ENCODE results near the gene NAP1L5.
A peak's percentile ranks its signal among the peaks of the same experiment; 100 is the strongest.

The NAP1L5 gene, protein sequence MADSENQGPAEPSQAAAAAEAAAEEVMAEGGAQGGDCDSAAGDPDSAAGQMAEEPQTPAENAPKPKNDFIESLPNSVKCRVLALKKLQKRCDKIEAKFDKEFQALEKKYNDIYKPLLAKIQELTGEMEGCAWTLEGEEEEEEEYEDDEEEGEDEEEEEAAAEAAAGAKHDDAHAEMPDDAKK

GRCh38 chr4:88697588-88698329 lies at the start of gene NAP1L5:
NAP1L5 (minus strand) TSS chr4:88697829; CDS start chr4:88697754, 75 bp downstream.
- H3K36me3 ChIP-seq (ENCODE audit: insufficient read depth, low read length): no peaks in the 10 kb centered on the region
- no peak for DNase-seq (ENCODE audit: low read depth, low spot score)
- H3K9me3 ChIP-seq (ENCODE audit: low read depth, low read length): no peaks in the 10 kb centered on the region
- H3K4me3 ChIP-seq: peak within 1 kb of the TSS; percentile 81
- TF ChIP-seq EZH2 (IDR thresholded peaks at IDR 0.05) (no peak), FOXP2 (optimal IDR thresholded peaks at IDR 0.05; ENCODE audit: control extremely low read depth, extremely low read length, insufficient read depth) (no peak), POLR2AphosphoS5 (IDR thresholded peaks at IDR 0.05; ENCODE audit: borderline replicate concordance, low read depth, low read length) (no peak)
- peak within 1 kb of the TSS; percentile 49 for H3K9ac ChIP-seq (ENCODE audit: insufficient read length)
- no peak within 1 kb of the TSS for H3K27ac ChIP-seq

DNA sequence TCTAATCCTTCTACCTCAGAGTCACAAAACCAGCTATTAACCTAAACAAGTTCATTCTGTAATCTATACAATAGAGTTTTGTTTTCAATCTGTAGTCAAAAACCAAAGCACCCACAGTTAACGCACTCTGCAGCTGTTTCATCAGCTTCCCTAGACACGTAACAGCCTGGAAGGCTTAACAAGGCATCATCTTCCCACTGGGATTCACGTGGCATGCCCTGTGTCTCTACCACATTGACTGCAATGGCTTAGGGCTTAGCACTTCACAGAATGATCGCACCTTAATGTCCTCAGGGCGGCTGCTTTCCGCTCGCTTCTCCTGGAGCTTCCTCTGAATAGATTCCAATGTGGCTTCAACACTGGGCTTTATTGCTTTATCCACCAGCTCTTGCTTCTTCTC lies 49.7 kb upstream of the NAP1L5 start:
- Histone ChIP-seq H3K9me3 (ENCODE audit: low read depth, low read length) (no peaks in the 10 kb centered on the region), H3K36me3 (ENCODE audit: insufficient read depth, low read length) (peaks cover 39% of the 10 kb centered on the region), H3K27ac (no peak overlapping the region), H3K4me3 (no peak overlapping the region), H3K9ac (ENCODE audit: insufficient read length) (no peak overlapping the region)
- DNase-seq (ENCODE audit: low read depth, low spot score): no peak
- TF ChIP-seq FOXP2 (optimal IDR thresholded peaks at IDR 0.05; ENCODE audit: control extremely low read depth, extremely low read length, insufficient read depth): no peak
- TF ChIP-seq POLR2AphosphoS5 (IDR thresholded peaks at IDR 0.05; ENCODE audit: borderline replicate concordance, low read depth, low read length): no peak
- no peak for TF ChIP-seq EZH2 (IDR thresholded peaks at IDR 0.05)

DNA sequence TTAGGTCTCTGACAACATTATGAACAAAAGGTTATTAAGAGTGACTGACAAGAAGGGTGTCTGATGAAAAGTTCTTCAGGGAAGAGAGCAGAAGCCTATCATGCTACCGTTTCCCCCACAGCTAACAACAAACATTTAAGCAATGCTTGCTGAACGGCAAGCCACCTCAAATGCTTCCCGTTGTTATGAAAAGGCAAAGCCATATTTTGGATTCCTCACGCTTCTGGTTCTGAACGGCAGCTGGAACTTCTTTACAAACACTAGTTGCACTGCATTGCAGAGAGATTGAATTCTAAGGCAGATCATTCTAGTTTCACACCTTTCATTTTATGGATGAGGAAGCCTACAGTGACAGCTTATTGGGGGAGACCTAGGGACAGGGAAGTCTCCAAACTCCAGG lies 48.6 kb upstream of the NAP1L5 start:
- no peak overlapping the region for H3K4me3 ChIP-seq
- H3K36me3 ChIP-seq (ENCODE audit: insufficient read depth, low read length): peaks cover 39% of the 10 kb centered on the region
- no peak for DNase-seq (ENCODE audit: low read depth, low spot score)
- no peak for TF ChIP-seq EZH2 (IDR thresholded peaks at IDR 0.05)
- H3K9me3 ChIP-seq (ENCODE audit: low read depth, low read length): no peaks in the 10 kb centered on the region
- no peak overlapping the region for H3K27ac ChIP-seq
- H3K9ac ChIP-seq (ENCODE audit: insufficient read length): no peak overlapping the region

DNA sequence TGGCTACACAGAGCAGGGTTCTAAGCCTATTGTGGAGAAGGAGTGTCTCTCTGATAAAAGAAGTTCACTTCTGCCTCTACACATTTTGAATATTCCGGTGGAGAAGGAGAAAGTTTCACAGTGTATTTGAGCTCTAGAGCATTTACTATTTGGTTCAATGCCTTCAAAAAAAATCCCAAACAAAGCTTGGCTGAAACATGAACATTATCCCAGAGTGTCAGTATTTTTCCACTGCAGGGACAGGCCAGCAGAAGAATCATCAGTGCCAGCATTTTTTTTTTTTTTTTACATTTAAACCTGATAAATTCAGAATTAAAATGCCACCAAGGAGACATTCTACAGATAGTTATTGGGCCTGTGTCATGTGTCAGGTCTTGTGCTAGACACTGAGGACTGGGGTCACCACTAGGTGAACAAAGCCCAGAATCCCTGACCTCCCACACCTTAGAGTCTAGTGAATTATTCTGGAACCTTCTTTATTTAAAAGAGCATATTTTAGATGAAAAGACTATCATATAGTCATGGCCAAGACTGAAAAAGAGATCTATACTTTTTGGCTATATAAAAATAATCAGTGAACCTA lies 48.0 kb upstream of the NAP1L5 start:
- Histone ChIP-seq H3K4me3 (no peak overlapping the region), H3K9me3 (ENCODE audit: low read depth, low read length) (no peaks in the 10 kb centered on the region), H3K27ac (no peak overlapping the region), H3K36me3 (ENCODE audit: insufficient read depth, low read length) (peaks cover 39% of the 10 kb centered on the region), H3K9ac (ENCODE audit: insufficient read length) (no peak overlapping the region)
- TF ChIP-seq FOXP2 (optimal IDR thresholded peaks at IDR 0.05; ENCODE audit: control extremely low read depth, extremely low read length, insufficient read depth) (no peak), EZH2 (IDR thresholded peaks at IDR 0.05) (no peak), POLR2AphosphoS5 (IDR thresholded peaks at IDR 0.05; ENCODE audit: borderline replicate concordance, low read depth, low read length) (no peak)
- no peak for DNase-seq (ENCODE audit: low read depth, low spot score)

DNA sequence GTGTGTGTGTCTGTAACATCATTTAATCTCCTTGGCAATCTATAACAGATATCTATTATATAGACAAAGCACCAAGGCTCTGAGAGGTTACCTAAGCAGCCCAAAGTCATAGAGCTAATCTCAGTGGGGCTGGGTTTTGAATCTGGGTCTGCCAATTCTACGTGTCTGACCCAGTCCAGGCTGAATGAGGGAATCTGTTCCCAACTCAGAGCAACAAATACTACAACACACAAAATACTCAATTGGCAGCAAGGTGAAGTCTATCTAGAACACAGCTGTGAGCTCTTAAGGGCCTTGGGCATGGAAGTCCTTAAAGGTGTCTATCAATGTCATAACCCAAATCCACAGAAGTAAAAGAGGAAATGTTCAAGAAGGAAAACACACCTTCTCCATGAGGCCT lies 47.5 kb upstream of the NAP1L5 start:
- Histone ChIP-seq H3K4me3 (no peak overlapping the region), H3K9me3 (ENCODE audit: low read depth, low read length) (no peaks in the 10 kb centered on the region), H3K36me3 (ENCODE audit: insufficient read depth, low read length) (peaks cover 37% of the 10 kb centered on the region), H3K27ac (no peak overlapping the region), H3K9ac (ENCODE audit: insufficient read length) (no peak overlapping the region)
- no peak for TF ChIP-seq FOXP2 (optimal IDR thresholded peaks at IDR 0.05; ENCODE audit: control extremely low read depth, extremely low read length, insufficient read depth)
- TF ChIP-seq EZH2 (IDR thresholded peaks at IDR 0.05): no peak
- TF ChIP-seq POLR2AphosphoS5 (IDR thresholded peaks at IDR 0.05; ENCODE audit: borderline replicate concordance, low read depth, low read length): no peak
- no peak for DNase-seq (ENCODE audit: low read depth, low spot score)

DNA sequence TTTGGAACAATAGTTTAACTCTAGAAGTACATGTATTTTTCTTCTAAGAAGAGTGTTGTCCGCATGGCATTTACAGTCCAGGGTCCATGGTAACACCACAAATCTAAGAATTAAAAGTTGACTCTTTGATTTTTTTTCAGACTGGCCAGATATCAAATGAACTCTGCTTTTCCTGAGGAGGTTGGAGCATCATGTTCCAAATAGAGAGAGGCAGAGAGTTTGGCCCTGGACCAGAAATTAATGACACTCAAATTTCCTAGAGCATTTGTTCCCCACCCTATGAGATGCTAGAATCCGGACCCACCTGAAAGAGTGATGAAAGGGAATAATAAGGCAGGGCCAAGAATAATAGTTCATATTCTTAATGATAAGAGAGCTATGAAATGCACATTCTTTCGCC lies 47.0 kb upstream of the NAP1L5 start:
- Histone ChIP-seq H3K9ac (ENCODE audit: insufficient read length) (no peak overlapping the region), H3K36me3 (ENCODE audit: insufficient read depth, low read length) (peaks cover 31% of the 10 kb centered on the region), H3K27ac (no peak overlapping the region), H3K9me3 (ENCODE audit: low read depth, low read length) (no peaks in the 10 kb centered on the region), H3K4me3 (no peak overlapping the region)
- DNase-seq (ENCODE audit: low read depth, low spot score): no peak
- no peak for TF ChIP-seq EZH2 (IDR thresholded peaks at IDR 0.05)
- TF ChIP-seq POLR2AphosphoS5 (IDR thresholded peaks at IDR 0.05; ENCODE audit: borderline replicate concordance, low read depth, low read length): no peak
- no peak for TF ChIP-seq FOXP2 (optimal IDR thresholded peaks at IDR 0.05; ENCODE audit: control extremely low read depth, extremely low read length, insufficient read depth)

GRCh38 chr4:88743696-88744095 lies 46.1 kb upstream of the NAP1L5 start:
- Histone ChIP-seq H3K9ac (ENCODE audit: insufficient read length) (no peak overlapping the region), H3K36me3 (ENCODE audit: insufficient read depth, low read length) (peaks cover 22% of the 10 kb centered on the region), H3K27ac (no peak overlapping the region), H3K9me3 (ENCODE audit: low read depth, low read length) (no peaks in the 10 kb centered on the region), H3K4me3 (no peak overlapping the region)
- TF ChIP-seq EZH2 (IDR thresholded peaks at IDR 0.05): no peak
- TF ChIP-seq FOXP2 (optimal IDR thresholded peaks at IDR 0.05; ENCODE audit: control extremely low read depth, extremely low read length, insufficient read depth): no peak
- TF ChIP-seq POLR2AphosphoS5 (IDR thresholded peaks at IDR 0.05; ENCODE audit: borderline replicate concordance, low read depth, low read length): no peak
- no peak for DNase-seq (ENCODE audit: low read depth, low spot score)

DNA sequence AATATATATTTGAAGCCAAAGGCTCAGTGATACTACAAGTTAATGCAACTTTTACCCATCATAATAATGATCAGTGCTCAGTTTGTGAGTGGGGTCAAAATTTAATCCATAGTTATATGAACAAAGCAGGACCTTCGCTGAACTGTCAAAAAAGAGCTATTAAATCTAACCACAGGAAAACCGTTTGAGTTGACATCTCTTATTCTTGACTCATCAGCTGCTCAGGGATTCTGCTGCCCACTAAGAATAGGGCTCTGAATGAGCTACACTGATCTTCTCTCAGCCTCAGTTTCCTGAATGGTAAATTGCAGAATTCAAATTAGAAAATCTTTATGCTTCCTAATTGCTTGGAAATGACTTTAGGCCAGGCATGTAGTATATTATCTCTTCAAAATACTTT lies 44.9 kb upstream of the NAP1L5 start:
- Histone ChIP-seq H3K9me3 (ENCODE audit: low read depth, low read length) (no peaks in the 10 kb centered on the region), H3K36me3 (ENCODE audit: insufficient read depth, low read length) (peaks cover 20% of the 10 kb centered on the region; the same call in 1 of the 2 replicates), H3K4me3 (no peak overlapping the region), H3K27ac (no peak overlapping the region), H3K9ac (ENCODE audit: insufficient read length) (no peak overlapping the region)
- TF ChIP-seq POLR2AphosphoS5 (IDR thresholded peaks at IDR 0.05; ENCODE audit: borderline replicate concordance, low read depth, low read length) (no peak), FOXP2 (optimal IDR thresholded peaks at IDR 0.05; ENCODE audit: control extremely low read depth, extremely low read length, insufficient read depth) (no peak), EZH2 (IDR thresholded peaks at IDR 0.05) (no peak)
- DNase-seq (ENCODE audit: low read depth, low spot score): no peak
